GM18511 (cell line): ENCODE measurements around the gene SERINC3.
A peak's percentile ranks its signal among the peaks of the same experiment; 100 is the strongest.
"Not testable (repeated sequence)": the region's sequence is repeated elsewhere in the genome, so short reads cannot be mapped to it uniquely, and the experiment has no call there.

ENCODE experiments used
- ATAC-seq: cut with Tn5 transposase; IDR thresholded peaks from one replicate; pipeline ENCODE4 v1.9.1; 2021; ENCODE audit warnings: mild to moderate bottlenecking, moderate library complexity; ENCODE audit not compliant: unreplicated experiment

The SERINC3 gene

DNA sequence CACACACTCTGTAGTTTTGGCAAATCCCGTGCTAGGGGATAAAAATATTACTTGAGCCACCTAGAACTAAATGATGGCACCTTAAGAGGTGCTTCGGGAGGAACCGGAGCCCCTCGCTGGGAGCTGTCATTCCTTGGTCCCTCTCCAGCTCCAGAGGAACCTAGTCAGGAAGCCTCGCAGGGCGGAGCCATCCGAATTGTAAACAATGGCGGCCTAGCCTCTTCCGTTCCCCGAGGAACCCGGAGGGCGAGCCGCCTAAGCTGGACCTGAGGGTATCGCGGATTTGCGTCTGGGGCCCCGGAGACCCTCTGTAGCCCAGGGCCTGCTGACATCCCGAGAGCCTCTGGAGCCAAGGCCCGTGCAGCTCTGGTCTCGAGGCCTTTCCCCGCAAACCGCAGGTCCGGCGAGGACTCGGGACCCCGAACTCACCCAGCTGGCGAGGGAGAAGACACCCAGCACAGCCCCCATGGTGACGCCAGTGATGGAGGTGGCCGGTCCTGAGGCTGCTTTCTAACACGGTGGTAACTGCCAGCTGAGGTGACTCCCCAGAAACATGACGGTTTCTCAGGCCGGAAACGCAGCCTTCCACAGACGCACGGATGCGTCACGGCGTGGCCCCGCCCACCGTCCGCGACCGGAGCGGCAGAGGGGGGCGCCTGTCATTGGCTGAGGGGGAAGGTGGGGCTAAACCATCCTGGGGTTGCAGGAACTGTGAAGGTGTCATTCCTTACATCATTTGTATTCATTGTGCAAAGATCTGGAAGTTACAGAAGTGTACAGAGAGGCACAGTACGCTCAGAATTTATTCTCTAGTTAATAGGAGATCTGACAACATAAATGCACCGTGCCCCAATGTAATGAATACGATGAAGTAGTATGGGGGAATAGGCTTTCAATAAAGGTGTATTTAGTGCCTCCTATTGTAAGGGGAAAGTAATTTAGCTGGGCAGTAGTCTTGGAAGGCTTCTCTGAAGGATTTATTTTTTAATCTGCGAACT, at the start of gene SERINC3:
TSS of gene SERINC3 (minus strand) at position 587 of the 998 bp plus-strand sequence. CDS start at position 468, 119 bp downstream.
- peak; percentile 99 for ATAC-seq

- ATAC-seq = no peak
Observed at GRCh38 chr20:44571362-44571988, 49.6 kb upstream of the SERINC3 start.

DNA sequence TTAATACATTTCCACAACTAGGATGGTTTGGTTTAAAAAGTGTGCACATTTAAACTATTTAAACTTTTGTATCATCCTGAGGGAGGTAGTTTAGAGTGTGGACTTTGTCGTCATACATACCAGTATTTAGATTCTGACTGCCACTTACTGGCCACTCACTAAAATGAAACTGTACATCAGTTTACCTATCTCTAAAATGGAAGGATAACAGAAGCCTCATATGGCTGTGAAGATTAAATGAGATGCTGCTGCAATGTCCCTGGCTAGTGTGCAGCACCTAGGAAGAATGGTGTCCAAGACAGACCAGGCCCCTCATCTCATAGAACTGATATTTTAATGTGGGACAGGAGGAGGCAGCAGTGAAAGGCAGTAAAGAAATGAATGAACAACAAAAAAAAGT, 48.5 kb upstream of the SERINC3 start:
- ATAC-seq = no peak

GRCh38 chr20:44566811-44567210, 44.9 kb upstream of the SERINC3 start:
- ATAC-seq = no peak

- no peak for ATAC-seq
Observed at GRCh38 chr20:44566018-44566417, 44.1 kb upstream of the SERINC3 start.

- ATAC-seq = no peak
Observed at GRCh38 chr20:44561876-44562275, 40.0 kb upstream of the SERINC3 start.

- not testable (repeated sequence) for ATAC-seq
Observed at GRCh38 chr20:44560818-44561217, 38.9 kb upstream of the SERINC3 start.

GRCh38 chr20:44560229-44560628, 38.4 kb upstream of the SERINC3 start:
- ATAC-seq = no peak

GRCh38 chr20:44559302-44559701, 37.4 kb upstream of the SERINC3 start:
- no peak for ATAC-seq

GRCh38 chr20:44552950-44553908, 31.4 kb upstream of the SERINC3 start:
- no peak for ATAC-seq

DNA sequence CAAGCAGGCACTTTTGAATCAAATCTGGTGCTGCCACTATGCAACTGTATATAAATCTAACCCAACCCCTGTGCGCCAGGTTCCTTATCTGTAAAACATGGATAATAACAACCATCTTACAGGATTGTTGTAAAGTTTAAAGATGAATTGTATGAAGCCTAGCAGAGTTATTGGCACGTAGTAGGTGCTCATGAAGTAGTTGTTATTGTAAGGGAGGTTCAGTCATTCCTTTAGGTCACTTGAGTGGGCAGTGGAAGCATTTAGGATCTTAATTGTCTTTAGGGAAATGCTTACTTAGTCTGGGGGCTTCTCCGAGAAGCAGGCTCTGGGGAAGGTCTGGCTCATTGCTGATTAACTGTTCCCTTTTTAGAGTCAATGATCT, 30.7 kb upstream of the SERINC3 start:
- ATAC-seq = no peak

DNA sequence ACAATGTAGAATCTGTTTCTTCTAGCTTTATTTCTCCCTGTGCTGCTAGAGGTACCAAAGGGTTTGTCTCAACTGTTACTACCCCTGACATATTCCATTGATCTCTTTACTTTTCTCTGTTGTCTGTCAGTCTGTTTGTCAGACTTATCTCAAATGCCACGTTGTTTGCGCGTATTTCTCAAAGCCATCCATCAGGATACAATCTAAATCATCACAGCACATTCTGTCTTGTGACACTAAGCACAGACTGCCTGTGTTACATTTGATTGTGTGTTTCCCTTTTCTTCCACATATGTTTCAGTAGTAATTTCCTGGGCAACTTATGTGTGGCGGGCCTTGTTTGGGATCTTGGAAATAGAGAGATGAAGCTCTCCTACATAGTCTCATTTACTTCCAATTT, 30.2 kb upstream of the SERINC3 start:
- no peak for ATAC-seq

DNA sequence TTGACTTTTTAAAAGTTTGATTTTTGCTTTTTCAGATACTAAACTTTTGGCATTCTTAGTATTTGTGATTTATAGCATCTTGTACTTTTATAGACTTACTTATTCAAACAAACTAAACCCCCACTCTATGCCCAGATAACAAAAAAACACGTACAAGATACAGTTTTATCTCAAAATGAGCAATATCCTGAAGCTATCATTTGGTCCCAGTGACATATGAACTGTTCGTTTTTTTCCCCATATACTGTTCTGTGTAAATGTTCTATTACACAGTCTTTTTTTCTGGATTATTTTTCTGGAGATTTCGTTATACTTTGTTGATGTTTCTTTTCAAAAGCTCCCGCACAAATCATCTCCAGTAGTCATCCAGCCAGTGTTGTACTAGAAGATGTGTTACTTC, 27.3 kb upstream of the SERINC3 start:
- ATAC-seq = no peak

DNA sequence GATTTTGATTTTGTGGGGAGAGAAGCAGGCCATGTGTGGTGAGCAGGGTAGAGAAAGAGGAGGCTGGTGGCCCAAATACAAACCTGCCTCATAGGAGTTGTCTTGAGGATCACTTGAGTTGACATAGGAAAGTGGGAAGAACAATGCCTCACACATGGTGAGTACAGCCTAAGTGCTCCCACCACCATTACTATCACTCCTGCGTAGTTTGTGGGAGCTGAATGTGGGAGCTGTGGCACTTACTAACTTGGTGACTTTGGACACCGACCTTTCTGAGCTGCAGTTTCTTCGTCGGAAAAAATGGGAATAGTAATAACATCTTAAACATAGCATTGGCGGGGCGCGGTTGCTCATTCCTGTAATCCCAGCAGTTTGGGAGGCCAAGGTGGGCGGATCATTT, 25.5 kb upstream of the SERINC3 start:
- ATAC-seq = no peak

- no peak for ATAC-seq
Observed at GRCh38 chr20:44544263-44544662, 22.4 kb upstream of the SERINC3 start.

- ATAC-seq = no peak
Observed at GRCh38 chr20:44543358-44543757, 21.5 kb upstream of the SERINC3 start.

- no peak for ATAC-seq
Observed at GRCh38 chr20:44542890-44543289, 21.0 kb upstream of the SERINC3 start.

DNA sequence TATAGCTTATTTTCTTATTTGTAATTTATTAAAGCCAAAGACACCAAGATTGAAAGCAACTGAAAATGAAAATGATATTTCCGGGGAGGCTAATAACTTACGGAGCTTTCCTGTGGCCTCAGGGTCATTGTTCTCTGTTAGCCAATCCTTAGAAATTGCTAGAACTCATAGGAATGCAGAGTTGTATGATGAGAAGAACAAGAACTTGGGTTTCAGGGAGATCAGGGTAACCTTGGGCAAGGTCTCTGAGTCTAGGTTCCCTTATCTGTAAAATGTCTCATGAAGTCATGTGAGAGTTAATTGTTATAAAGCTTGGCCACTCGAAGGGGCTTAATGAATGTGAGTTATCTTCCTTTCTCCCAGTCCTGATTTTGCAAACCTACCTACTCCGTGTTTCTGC, 20.1 kb upstream of the SERINC3 start:
- no peak for ATAC-seq

DNA sequence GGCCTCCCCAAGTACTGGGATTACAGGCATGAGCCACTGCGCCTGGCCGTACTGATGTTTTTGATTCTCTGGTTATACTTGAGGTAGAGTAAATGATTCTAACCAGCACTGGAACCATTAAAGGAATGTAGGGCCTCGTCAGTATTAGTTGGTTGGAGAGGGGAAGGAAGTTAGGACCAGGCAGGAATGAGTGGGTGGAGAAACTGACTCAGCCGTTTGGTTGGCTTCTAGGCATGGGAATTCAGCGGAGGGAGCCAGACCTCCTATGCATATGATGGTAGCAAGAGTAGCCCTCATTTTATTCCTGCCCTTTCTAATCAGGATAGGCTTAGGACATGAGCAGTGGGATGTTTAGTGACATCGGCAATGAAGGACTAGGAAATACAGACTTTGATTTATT, 19.0 kb upstream of the SERINC3 start:
- no peak for ATAC-seq

- ATAC-seq = no peak
Observed at GRCh38 chr20:44537993-44538392, 16.1 kb upstream of the SERINC3 start.

GRCh38 chr20:44536175-44536574, 14.3 kb upstream of the SERINC3 start:
- ATAC-seq = no peak
